SK-N-SH (cell line): ENCODE data around the gene BMF. TPM values are rescaled to one million over a fixed set of nuclear protein-coding genes. Genes with fewer than 3 reads are reported as not detected.
A peak's percentile ranks its signal among the peaks of the same experiment; 100 is the strongest.

Experiments used
- CTCF ChIA-PET: fragments of 300-600, 350-600 bp; formaldehyde crosslinking; extraction: SDS; loops from one replicate; lab custom pipeline; 2021; lab: Yijun Ruan, JAX
- POLR2A ChIA-PET: fragments of 350-600 bp; sonication (Branson Sonifier 250); formaldehyde crosslinking; extraction: SDS; loops from one replicate; lab custom pipeline; 2020; ENCODE audit warnings: antibody characterized with exemption, inconsistent platforms; lab: Yijun Ruan, JAX
- DNase-seq: peaks from one replicate; pipeline ENCODE4 v3.0.0; 2012
- H2AFZ ChIP-seq: fragments of 200-600 bp; sonication (generic); 2 replicates; pipeline ENCODE4 v1.8.1; 2016; ENCODE audit warnings: antibody characterized with exemption, mild to moderate bottlenecking, low read depth
- H3F3A ChIP-seq: fragments of 200-600 bp; sonication (generic); replicated peaks from 2 replicates; pipeline ENCODE3; 2016; ENCODE audit warnings: antibody characterized with exemption, mild to moderate bottlenecking; ENCODE audit not compliant: insufficient read depth
- H3K27ac ChIP-seq, 2 experiments: fragments of 200-500 bp in 1 of 2; fragments of 200-600 bp in 1 of 2; sonication (Bioruptor generic) in 1 of 2; sonication (generic), shearing (Covaris generic) in 1 of 2; 2 replicates each; pipeline versions ENCODE4 v1.5.1 to v1.6.1; 2014 to 2016; ENCODE audit warnings: low read depth in 2 of 2, inconsistent platforms in 1 of 2, low read length in 1 of 2, mild to moderate bottlenecking in 1 of 2, mixed read lengths in 1 of 2
- H3K27me3 ChIP-seq: fragments of 200-600 bp; sonication (generic), shearing (Covaris generic); 2 replicates; pipeline ENCODE4 v1.6.1; 2016; ENCODE audit warnings: mixed run types; ENCODE audit not compliant: insufficient read depth
- H3K36me3 ChIP-seq, 2 experiments: fragments of 200-500 bp in 1 of 2; fragments of 200-600 bp in 1 of 2; sonication (Bioruptor generic) in 1 of 2; sonication (generic) in 1 of 2; replicated peaks in 1 of 2; 2 replicates each; pipeline versions ENCODE3 to v1.5.1; 2014 to 2016; ENCODE audit warnings: low read length in 1 of 2, mild to moderate bottlenecking in 1 of 2; ENCODE audit not compliant: insufficient read depth in 2 of 2, control insufficient read depth in 1 of 2
- H3K4me1 ChIP-seq, 2 experiments: fragments of 200-500 bp in 1 of 2; fragments of 200-600 bp in 1 of 2; sonication (Bioruptor generic) in 1 of 2; sonication (generic), shearing (Covaris generic) in 1 of 2; 2 replicates each; pipeline versions ENCODE4 v1.5.1 to v1.6.1; 2014 to 2016; ENCODE audit warnings: low read depth in 1 of 2, low read length in 1 of 2, mixed run types in 1 of 2; ENCODE audit not compliant: insufficient read depth in 2 of 2, control insufficient read depth in 1 of 2
- H3K4me2 ChIP-seq: fragments of 200-600 bp; sonication (generic), shearing (Covaris generic); 2 replicates; pipeline ENCODE4 v1.6.1; 2017; ENCODE audit warnings: mixed run types
- H3K4me3 ChIP-seq, 2 experiments: fragments of 200-500 bp in 1 of 2; fragments of 200-600 bp in 1 of 2; sonication (Bioruptor generic) in 1 of 2; sonication (generic), shearing (Covaris generic) in 1 of 2; 2 replicates each; pipeline versions ENCODE4 v1.5.1 to v1.8.1; 2014 to 2016; ENCODE audit warnings: low read depth in 2 of 2, inconsistent platforms in 1 of 2, low read length in 1 of 2, mild to moderate bottlenecking in 1 of 2, mixed read lengths in 1 of 2, moderate library complexity in 1 of 2
- H3K79me2 ChIP-seq: fragments of 200-600 bp; sonication (generic); 2 replicates; pipeline ENCODE4 v1.8.1; 2017; ENCODE audit warnings: mild to moderate bottlenecking; ENCODE audit not compliant: insufficient read depth
- H3K9ac ChIP-seq: fragments of 200-600 bp; sonication (generic); 2 replicates; pipeline ENCODE4 v1.6.1; 2017; ENCODE audit warnings: mixed run types
- H3K9me2 ChIP-seq: fragments of 200-600 bp; sonication (generic); 2 replicates; pipeline ENCODE4 v1.6.1; 2017; ENCODE audit warnings: mixed run types
- H3K9me3 ChIP-seq: fragments of 200-600 bp; sonication (generic); 2 replicates; pipeline ENCODE4 v1.6.1; 2017; ENCODE audit warnings: mixed run types, mild to moderate bottlenecking, moderate library complexity
- H4K20me1 ChIP-seq: fragments of 200-600 bp; sonication (generic); 2 replicates; pipeline ENCODE4 v1.6.1; 2017; ENCODE audit warnings: mild to moderate bottlenecking, mixed run types; ENCODE audit not compliant: insufficient read depth
- CHD2 ChIP-seq: fragments of 150-350 bp; IDR thresholded peaks from 2 replicates; pipeline ENCODE4 v1.6.1; 2018; ENCODE audit warnings: low read length; ENCODE audit not compliant: partially characterized antibody
- JUND ChIP-seq: IDR thresholded peaks from 2 replicates; pipeline ENCODE4 v1.4.0; 2012
- MAX ChIP-seq: IDR thresholded peaks from 2 replicates; pipeline ENCODE4 v1.4.0; 2012; ENCODE audit warnings: low read depth
- MXI1 ChIP-seq: IDR thresholded peaks from 2 replicates; pipeline ENCODE4 v1.6.1; 2012; ENCODE audit warnings: mild to moderate bottlenecking, low read depth, low read length, improper control_type of control experiment
- POLR2AphosphoS5 ChIP-seq: IDR thresholded peaks from 2 replicates; pipeline ENCODE4 v1.6.1; 2012; ENCODE audit warnings: low read depth, low read length
- RAD21 ChIP-seq: IDR thresholded peaks from 2 replicates; pipeline ENCODE4 v1.6.1; 2012; ENCODE audit warnings: mild to moderate bottlenecking, low read length
- RFX5 ChIP-seq: IDR thresholded peaks from 2 replicates; pipeline ENCODE4 v1.6.1; 2012; ENCODE audit warnings: mild to moderate bottlenecking, improper control_type of control experiment, low read length
- TAF1 ChIP-seq: IDR thresholded peaks from 2 replicates; pipeline ENCODE4 v1.6.1; 2012; ENCODE audit warnings: low read depth, mild to moderate bottlenecking, low read length, moderate library complexity, borderline replicate concordance
- WGBS: methylation state at CpG from one replicate; pipeline ENCODE4 v1.1.6; 2017; ENCODE audit warnings: low lambda C conversion rate; 5-methylcytosine and 5-hydroxymethylcytosine counted together
- polyA plus RNA-seq, 3 experiments: library from polyadenylated mRNA; depleted of rRNA; stranded (reverse); fragments of >200 nt; gene quantifications; 2 replicates each; pipeline ENCODE4 v1.2.3, GENCODE V29; 2012
- TF ChIP-seq, protein P1 (sequence below): IDR thresholded peaks from 2 replicates; pipeline ENCODE4 v1.4.0; 2012; ENCODE audit warnings: low read depth, borderline replicate concordance
- TF ChIP-seq, protein P2 (sequence below): IDR thresholded peaks from 2 replicates; pipeline ENCODE4 v1.6.1; 2012; ENCODE audit warnings: mild to moderate bottlenecking, low read depth, low read length, moderate library complexity

Gene BMF
- polyA plus RNA-seq, 1 of the 3 experiments (the other 2 are of a cell fraction): 0.72 TPM

DNA sequence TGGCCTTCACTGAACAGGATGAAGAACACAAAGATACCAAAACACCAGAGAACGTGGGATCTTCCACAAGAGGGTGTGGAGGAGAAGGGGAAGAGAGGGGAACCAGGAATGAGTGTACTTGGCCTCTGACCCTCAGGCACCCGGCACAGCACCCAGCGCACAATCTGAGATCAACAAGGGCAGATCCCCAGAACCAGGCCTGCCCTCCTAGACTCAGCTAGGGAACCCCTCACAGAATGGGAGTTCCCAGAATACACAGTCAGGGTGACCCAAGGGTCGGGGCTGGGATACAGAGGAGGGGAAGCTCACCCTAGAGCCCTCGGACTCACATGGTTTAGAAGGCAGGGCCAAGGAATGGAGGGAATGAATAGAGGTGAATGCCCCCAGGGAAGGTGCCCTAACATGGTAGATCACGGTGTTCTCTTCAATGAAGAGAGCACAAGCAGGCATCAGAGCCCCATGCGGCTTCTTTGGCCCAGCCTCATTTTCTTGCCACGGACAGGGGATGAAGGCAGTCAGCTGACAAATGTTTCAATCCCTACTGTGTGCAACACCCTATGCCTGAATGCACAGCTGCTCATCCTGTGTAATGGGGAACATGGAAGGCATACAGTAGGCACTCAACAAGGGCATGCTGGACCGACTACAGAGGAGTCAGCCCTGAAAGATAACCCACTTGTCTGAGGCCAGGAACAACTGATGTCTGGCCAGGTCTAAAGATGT, 13.1 kb downstream of the BMF start:
- TF ChIP-seq MAX (no peak), JUND (no peak), MXI1 (no peak), RFX5 (no peak), RAD21 (no peak), TAF1 (no peak), POLR2AphosphoS5 (no peak)
- TF ChIP-seq, protein P1, sequence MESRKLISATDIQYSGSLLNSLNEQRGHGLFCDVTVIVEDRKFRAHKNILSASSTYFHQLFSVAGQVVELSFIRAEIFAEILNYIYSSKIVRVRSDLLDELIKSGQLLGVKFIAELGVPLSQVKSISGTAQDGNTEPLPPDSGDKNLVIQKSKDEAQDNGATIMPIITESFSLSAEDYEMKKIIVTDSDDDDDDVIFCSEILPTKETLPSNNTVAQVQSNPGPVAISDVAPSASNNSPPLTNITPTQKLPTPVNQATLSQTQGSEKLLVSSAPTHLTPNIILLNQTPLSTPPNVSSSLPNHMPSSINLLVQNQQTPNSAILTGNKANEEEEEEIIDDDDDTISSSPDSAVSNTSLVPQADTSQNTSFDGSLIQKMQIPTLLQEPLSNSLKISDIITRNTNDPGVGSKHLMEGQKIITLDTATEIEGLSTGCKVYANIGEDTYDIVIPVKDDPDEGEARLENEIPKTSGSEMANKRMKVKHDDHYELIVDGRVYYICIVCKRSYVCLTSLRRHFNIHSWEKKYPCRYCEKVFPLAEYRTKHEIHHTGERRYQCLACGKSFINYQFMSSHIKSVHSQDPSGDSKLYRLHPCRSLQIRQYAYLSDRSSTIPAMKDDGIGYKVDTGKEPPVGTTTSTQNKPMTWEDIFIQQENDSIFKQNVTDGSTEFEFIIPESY: no peak
- TF ChIP-seq, protein P2, sequence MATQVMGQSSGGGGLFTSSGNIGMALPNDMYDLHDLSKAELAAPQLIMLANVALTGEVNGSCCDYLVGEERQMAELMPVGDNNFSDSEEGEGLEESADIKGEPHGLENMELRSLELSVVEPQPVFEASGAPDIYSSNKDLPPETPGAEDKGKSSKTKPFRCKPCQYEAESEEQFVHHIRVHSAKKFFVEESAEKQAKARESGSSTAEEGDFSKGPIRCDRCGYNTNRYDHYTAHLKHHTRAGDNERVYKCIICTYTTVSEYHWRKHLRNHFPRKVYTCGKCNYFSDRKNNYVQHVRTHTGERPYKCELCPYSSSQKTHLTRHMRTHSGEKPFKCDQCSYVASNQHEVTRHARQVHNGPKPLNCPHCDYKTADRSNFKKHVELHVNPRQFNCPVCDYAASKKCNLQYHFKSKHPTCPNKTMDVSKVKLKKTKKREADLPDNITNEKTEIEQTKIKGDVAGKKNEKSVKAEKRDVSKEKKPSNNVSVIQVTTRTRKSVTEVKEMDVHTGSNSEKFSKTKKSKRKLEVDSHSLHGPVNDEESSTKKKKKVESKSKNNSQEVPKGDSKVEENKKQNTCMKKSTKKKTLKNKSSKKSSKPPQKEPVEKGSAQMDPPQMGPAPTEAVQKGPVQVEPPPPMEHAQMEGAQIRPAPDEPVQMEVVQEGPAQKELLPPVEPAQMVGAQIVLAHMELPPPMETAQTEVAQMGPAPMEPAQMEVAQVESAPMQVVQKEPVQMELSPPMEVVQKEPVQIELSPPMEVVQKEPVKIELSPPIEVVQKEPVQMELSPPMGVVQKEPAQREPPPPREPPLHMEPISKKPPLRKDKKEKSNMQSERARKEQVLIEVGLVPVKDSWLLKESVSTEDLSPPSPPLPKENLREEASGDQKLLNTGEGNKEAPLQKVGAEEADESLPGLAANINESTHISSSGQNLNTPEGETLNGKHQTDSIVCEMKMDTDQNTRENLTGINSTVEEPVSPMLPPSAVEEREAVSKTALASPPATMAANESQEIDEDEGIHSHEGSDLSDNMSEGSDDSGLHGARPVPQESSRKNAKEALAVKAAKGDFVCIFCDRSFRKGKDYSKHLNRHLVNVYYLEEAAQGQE: no peak
- Histone ChIP-seq H3K79me2 (no peaks in the 10 kb centered on the region), H3K27me3 (no peaks in the 10 kb centered on the region), H3K27ac (peak overlapping the region in 1 of 2 experiments; percentile 75; a peak in 2 of 4 replicates), H4K20me1 (no peaks in the 10 kb centered on the region), H3K36me3 (no peaks in the 10 kb centered on the region), H2AFZ (no peak overlapping the region), H3K4me1 (peaks cover 41 to 81% of the 10 kb centered on the region in 2 experiments), H3K4me3 (no peak overlapping the region; a peak in 1 of 4 replicates), H3K9me3 (no peaks in the 10 kb centered on the region), H3K9ac (no peak overlapping the region), H3K9me2 (no peaks in the 10 kb centered on the region), H3K4me2 (no peak overlapping the region), H3F3A (peaks cover 8% of the 10 kb centered on the region)
- ChIA-PET CTCF (interaction anchor here (1.5 to 14.1 kb wide), 5 partner anchors 9 to 179 kb away, joined by 3 to 137 read pairs (median 8); partner anchors contain the start of gene BMF), POLR2A (no interaction called here)
- DNase-seq: no peak
- 75% methylated on average over 8 of the region's 9 CpGs for WGBS

GRCh38 chr15:40094156-40094555, 14.5 kb downstream of the BMF start:
- no peak overlapping the region for H3K9ac ChIP-seq
- no peaks in the 10 kb centered on the region for H3K79me2 ChIP-seq
- no peaks in the 10 kb centered on the region for H4K20me1 ChIP-seq
- H3F3A ChIP-seq: peaks cover 8% of the 10 kb centered on the region
- 100% methylated on average over 4 of the region's 4 CpGs for WGBS
- H3K4me1 ChIP-seq: peaks cover 38 to 87% of the 10 kb centered on the region in 2 experiments
- no peak for TF ChIP-seq CHD2
- H3K9me3 ChIP-seq: no peaks in the 10 kb centered on the region
- no peaks in the 10 kb centered on the region for H3K27me3 ChIP-seq
- no peaks in the 10 kb centered on the region for H3K9me2 ChIP-seq
- H2AFZ ChIP-seq: no peak overlapping the region
- CTCF ChIA-PET: interaction anchor here (1.5 to 14.1 kb wide), 3 partner anchors 10 to 181 kb away, joined by 3 to 137 read pairs (median 6); no protein-coding TSS in a partner anchor
- no peak overlapping the region for H3K4me3 ChIP-seq
- H3K4me2 ChIP-seq: no peak overlapping the region
- H3K27ac ChIP-seq: no peak overlapping the region
- no peaks in the 10 kb centered on the region for H3K36me3 ChIP-seq
- POLR2A ChIA-PET: no interaction called here
- DNase-seq: no peak
